ENCODE measurements around the gene HOXB8. TPM values are rescaled to one million over a fixed set of nuclear protein-coding genes. Genes with fewer than 3 reads are reported as not detected.

HOXB8 gene
- total RNA-seq, 1 donor from 2014 or later: not detected

DNA sequence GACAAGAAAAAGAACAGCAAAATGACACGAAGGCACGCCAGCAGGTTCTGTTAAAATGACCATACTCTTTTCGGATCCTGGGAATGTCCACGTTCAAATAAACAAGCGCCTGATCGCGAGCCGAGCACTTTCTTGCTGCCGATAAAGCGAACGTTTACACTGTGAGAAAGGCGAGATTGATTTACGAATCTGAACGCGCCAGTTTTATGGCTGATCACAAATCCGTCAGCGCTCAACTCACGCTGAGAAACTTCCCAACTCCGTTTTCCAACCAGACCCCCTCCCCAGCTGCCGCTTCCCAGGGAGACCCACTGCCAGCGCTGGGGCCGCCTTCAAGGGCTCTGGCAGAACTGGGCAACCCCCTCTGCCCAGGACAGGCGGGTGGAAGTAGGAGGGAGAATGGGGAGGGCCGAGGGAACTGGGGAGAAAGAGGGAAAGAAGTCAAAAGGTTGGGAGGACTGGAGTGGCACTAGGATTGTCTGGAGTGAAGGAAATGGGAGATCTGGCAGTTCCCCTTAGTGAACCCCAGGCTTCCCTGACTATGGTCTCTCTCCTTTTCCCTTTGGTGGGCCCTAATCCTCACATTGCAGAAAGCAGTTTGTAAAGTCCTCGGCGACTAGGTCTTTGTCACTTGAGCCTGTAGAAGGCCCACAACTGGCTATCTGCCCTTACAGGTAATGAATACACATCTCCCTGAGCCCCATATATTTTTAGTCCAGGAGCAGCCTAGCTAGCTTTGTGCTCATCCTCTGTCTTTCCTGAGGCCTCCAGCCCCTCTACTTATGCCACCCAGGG is 43.9 kb downstream of the HOXB8 start:
- Mint-ChIP-seq H3K9me3 (peaks cover 2% of the 10 kb centered on the region), H3K27me3 (ENCODE audit: insufficient read depth, low read depth) (peaks cover 41% of the 10 kb centered on the region), H3K4me3 (no peak overlapping the region), H3K27ac (no peak overlapping the region), H3K36me3 (no peaks in the 10 kb centered on the region), H3K4me1 (no peaks in the 10 kb centered on the region)
- no peaks in the 10 kb centered on the region for H3K36me3 ChIP-seq
- H3K4me3 ChIP-seq: no peak overlapping the region
- H4K20me1 ChIP-seq (ENCODE audit: low read depth): peaks cover 98% of the 10 kb centered on the region
- peaks cover 100% of the 10 kb centered on the region for H3K27me3 ChIP-seq
- H3K4me2 ChIP-seq: no peak overlapping the region
- no peaks in the 10 kb centered on the region for H3K4me1 ChIP-seq
- no peak overlapping the region for H3K27ac ChIP-seq
- peak; percentile 85 for TF ChIP-seq EZH2 (IDR thresholded peaks at IDR 0.05)
- TF ChIP-seq, protein P1, sequence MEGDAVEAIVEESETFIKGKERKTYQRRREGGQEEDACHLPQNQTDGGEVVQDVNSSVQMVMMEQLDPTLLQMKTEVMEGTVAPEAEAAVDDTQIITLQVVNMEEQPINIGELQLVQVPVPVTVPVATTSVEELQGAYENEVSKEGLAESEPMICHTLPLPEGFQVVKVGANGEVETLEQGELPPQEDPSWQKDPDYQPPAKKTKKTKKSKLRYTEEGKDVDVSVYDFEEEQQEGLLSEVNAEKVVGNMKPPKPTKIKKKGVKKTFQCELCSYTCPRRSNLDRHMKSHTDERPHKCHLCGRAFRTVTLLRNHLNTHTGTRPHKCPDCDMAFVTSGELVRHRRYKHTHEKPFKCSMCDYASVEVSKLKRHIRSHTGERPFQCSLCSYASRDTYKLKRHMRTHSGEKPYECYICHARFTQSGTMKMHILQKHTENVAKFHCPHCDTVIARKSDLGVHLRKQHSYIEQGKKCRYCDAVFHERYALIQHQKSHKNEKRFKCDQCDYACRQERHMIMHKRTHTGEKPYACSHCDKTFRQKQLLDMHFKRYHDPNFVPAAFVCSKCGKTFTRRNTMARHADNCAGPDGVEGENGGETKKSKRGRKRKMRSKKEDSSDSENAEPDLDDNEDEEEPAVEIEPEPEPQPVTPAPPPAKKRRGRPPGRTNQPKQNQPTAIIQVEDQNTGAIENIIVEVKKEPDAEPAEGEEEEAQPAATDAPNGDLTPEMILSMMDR (IDR thresholded peaks at IDR 0.05): no peak
- TF ChIP-seq EZH2phosphoT487 (IDR thresholded peaks at IDR 0.05): peak; percentile 48
- DNase-seq (ENCODE audit: low spot score): no peak
- no peaks in the 10 kb centered on the region for H3K9me3 ChIP-seq (ENCODE audit: low read depth)
- H3K9ac ChIP-seq: no peak overlapping the region
- H3K79me2 ChIP-seq (ENCODE audit: low read depth): no peaks in the 10 kb centered on the region
- no peak overlapping the region for H2AFZ ChIP-seq (replicated peaks)
- no peaks in the 10 kb centered on the region for H3F3A ChIP-seq (ENCODE audit: low read depth)

DNA sequence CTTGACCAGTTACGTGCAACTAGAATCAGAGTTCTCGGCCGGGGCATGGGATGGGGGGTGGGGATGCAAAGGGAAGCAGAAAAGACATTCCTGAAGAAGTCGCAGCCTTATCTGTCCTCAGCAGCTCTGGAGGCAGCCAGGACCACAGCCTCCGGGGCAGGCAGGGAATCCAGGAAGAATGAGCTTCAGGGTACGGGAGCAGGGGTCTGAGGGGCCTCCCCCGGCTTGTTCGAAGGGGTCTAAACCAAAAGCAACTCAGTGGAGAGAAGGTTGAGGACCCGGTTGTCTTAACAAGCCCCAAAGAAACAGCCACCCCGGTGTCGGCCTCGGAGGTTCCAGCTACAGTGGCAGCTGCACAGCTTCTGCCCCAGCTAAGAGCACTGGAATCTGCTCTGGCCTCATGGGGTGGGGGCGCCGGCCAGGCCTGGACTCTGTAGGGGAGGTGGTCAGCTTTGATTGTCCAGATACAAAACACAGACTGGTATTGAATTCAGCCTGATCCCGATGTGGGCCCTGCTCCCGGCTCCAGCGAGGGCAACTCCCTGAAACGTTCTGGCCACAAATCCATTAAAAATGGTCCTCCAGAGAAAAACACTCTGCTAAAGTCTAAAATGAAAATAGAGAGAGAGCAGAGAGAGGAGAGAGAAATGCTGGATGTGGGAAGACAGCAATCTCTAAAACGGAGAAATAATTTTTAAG is 44.6 kb downstream of the HOXB8 start:
- Histone ChIP-seq H3K36me3 (no peaks in the 10 kb centered on the region), H3K4me2 (no peak overlapping the region), H2AFZ (replicated peaks) (no peak overlapping the region), H3K27ac (no peak overlapping the region), H3K4me1 (no peaks in the 10 kb centered on the region), H4K20me1 (ENCODE audit: low read depth) (peaks cover 98% of the 10 kb centered on the region), H3F3A (ENCODE audit: low read depth) (no peaks in the 10 kb centered on the region), H3K4me3 (no peak overlapping the region), H3K9me3 (ENCODE audit: low read depth) (no peaks in the 10 kb centered on the region), H3K27me3 (peaks cover 100% of the 10 kb centered on the region), H3K9ac (no peak overlapping the region), H3K79me2 (ENCODE audit: low read depth) (no peaks in the 10 kb centered on the region)
- Mint-ChIP-seq H3K36me3 (no peaks in the 10 kb centered on the region), H3K4me1 (no peaks in the 10 kb centered on the region), H3K9me3 (peaks cover 2% of the 10 kb centered on the region), H3K27ac (no peak overlapping the region), H3K27me3 (ENCODE audit: insufficient read depth, low read depth) (peaks cover 34% of the 10 kb centered on the region), H3K4me3 (no peak overlapping the region)
- no peak for DNase-seq (ENCODE audit: low spot score)
- peak; percentile 95 for TF ChIP-seq EZH2 (IDR thresholded peaks at IDR 0.05)
- TF ChIP-seq, protein P1 (IDR thresholded peaks at IDR 0.05): no peak
- peak; percentile 84 for TF ChIP-seq EZH2phosphoT487 (IDR thresholded peaks at IDR 0.05)

DNA sequence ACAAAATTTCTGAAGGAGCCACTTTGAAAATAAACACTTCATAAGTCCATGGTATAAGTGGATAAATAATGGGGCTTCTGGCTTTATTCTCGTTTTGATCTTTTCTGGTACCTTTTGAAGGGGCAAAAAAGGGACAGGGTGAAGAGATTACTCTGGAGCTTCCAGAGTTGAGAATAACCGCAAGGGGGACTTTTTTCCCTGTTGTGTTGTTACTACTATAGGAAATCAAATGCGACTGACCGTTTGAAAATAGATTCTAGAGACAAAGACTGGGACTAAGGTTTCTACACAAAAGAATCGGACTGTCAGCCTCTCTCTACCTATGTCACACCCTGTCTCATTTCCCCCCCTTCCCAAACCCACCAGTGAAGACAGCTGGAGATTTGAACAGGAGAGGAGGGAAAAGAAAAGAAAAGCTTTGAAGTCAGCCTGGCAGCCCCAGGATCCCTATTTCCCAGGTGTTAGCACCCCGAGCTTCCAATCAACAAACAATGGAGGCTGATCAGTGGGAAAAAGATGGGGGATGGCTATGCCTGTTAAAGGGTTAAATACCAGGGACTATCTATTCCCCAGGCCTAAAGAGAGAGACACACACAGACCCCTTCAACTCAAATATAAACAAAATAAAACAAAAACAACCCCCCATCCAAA is 45.3 kb downstream of the HOXB8 start:
- Histone ChIP-seq H3K9ac (no peak overlapping the region), H2AFZ (replicated peaks) (no peak overlapping the region), H3F3A (ENCODE audit: low read depth) (no peaks in the 10 kb centered on the region), H3K4me3 (no peak overlapping the region), H3K4me1 (no peaks in the 10 kb centered on the region), H4K20me1 (ENCODE audit: low read depth) (peaks cover 98% of the 10 kb centered on the region), H3K9me3 (ENCODE audit: low read depth) (no peaks in the 10 kb centered on the region), H3K36me3 (no peaks in the 10 kb centered on the region), H3K4me2 (no peak overlapping the region), H3K27me3 (peaks cover 100% of the 10 kb centered on the region), H3K79me2 (ENCODE audit: low read depth) (no peaks in the 10 kb centered on the region), H3K27ac (no peak overlapping the region)
- H3K36me3 Mint-ChIP-seq: no peaks in the 10 kb centered on the region
- H3K4me1 Mint-ChIP-seq: no peaks in the 10 kb centered on the region
- no peak overlapping the region for H3K27ac Mint-ChIP-seq
- no peak for TF ChIP-seq EZH2 (IDR thresholded peaks at IDR 0.05)
- TF ChIP-seq EZH2phosphoT487 (IDR thresholded peaks at IDR 0.05): peak; percentile 60
- TF ChIP-seq, protein P1 (IDR thresholded peaks at IDR 0.05): no peak
- H3K4me3 Mint-ChIP-seq: no peak overlapping the region
- peaks cover 2% of the 10 kb centered on the region for H3K9me3 Mint-ChIP-seq
- H3K27me3 Mint-ChIP-seq (ENCODE audit: insufficient read depth, low read depth): peaks cover 28% of the 10 kb centered on the region
- no peak for DNase-seq (ENCODE audit: low spot score)
